ENCODE measurements around the gene C1QTNF9. TPM values are rescaled to one million over a fixed set of nuclear protein-coding genes. Genes with fewer than 3 reads are reported as not detected.
"Not testable (repeated sequence)": the region's sequence is repeated elsewhere in the genome, so short reads cannot be mapped to it uniquely, and the experiment has no call there.

The C1QTNF9 gene
- total and polyA plus RNA-seq, 2 of the 8 experiments (the other 6 are each of a cell fraction or from before 2014, with no cell fraction given), result not detected

GRCh38 chr13:24357756-24358155, 48.4 kb downstream of the C1QTNF9 start:
- Histone ChIP-seq H4K5ac (ENCODE audit: insufficient read length, low read depth, low read length) (no peak overlapping the region), H3K9me3 (ENCODE audit: insufficient read depth in 2 of 2, low read depth in 1 of 2, low read length in 1 of 2) (peaks cover 0 to 11% of the 10 kb centered on the region in 2 experiments; a peak in 2 of 4 replicates), H3K18ac (ENCODE audit: extremely low read depth, low read length) (no peak overlapping the region), H3K4me3 (ENCODE audit: extremely low read depth in 1 of 4, insufficient read depth in 2 of 4, low read depth in 3 of 4, low read length in 4 of 4) (no peak overlapping the region), H2BK20ac (ENCODE audit: low read length) (no peak overlapping the region), H3K4ac (replicated peaks; ENCODE audit: insufficient read length, low read depth, low read length) (no peak overlapping the region), H2BK5ac (ENCODE audit: low read depth, low read length) (no peak overlapping the region), H3K27ac (ENCODE audit: low read depth, low read length) (no peak overlapping the region), H3K23me2 (ENCODE audit: low read depth, low read length) (peaks cover 15% of the 10 kb centered on the region), H3K27me3 (replicated peaks in 1 of 4; ENCODE audit: control insufficient read depth in 3 of 4, extremely low read depth in 1 of 4, insufficient read depth in 3 of 4, low read length in 3 of 4) (peaks cover 0 to 2% (median 0%) of the 10 kb centered on the region in 4 experiments; a peak in 1 of 7 replicates), H4K20me1 (replicated peaks in 1 of 2; ENCODE audit: control insufficient read depth in 1 of 2, insufficient read depth in 2 of 2, low read length in 2 of 2) (peaks cover 0 to 13% of the 10 kb centered on the region in 2 experiments), H4K8ac (ENCODE audit: extremely low read depth, insufficient read depth, low read length) (no peak overlapping the region), H4K91ac (replicated peaks; ENCODE audit: insufficient read length, low read length) (no peak overlapping the region), H2BK120ac (replicated peaks; ENCODE audit: low read depth, low read length) (no peak overlapping the region), H3K56ac (replicated peaks; ENCODE audit: insufficient read length, low read depth, low read length) (no peak overlapping the region), H3K9ac (replicated peaks in 1 of 4; ENCODE audit: extremely low read depth in 1 of 4, low read depth in 3 of 4, low read length in 3 of 4) (no peak overlapping the region), H2BK15ac (ENCODE audit: low read length) (no peak overlapping the region), H2AK5ac (ENCODE audit: low read depth, low read length) (no peak overlapping the region), H3K14ac (ENCODE audit: insufficient read length) (no peak overlapping the region), H3K4me1 (replicated peaks in 1 of 4; ENCODE audit: control insufficient read depth in 3 of 4, insufficient read depth in 4 of 4, low read length in 3 of 4) (no peaks in the 10 kb centered on the region), H3K4me2 (ENCODE audit: insufficient read depth in 1 of 2, low read depth in 2 of 2, low read length in 2 of 2) (no peak overlapping the region), H3K23ac (ENCODE audit: insufficient read length) (no peak overlapping the region), H3K79me1 (ENCODE audit: low read depth, low read length) (no peaks in the 10 kb centered on the region), H2AFZ (ENCODE audit: low read length) (no peak overlapping the region), H2BK12ac (ENCODE audit: low read depth, low read length) (no peak overlapping the region), H3K79me2 (ENCODE audit: control insufficient read depth in 1 of 2, insufficient read depth in 2 of 2, low read length in 2 of 2) (no peaks in the 10 kb centered on the region), H3K36me3 (ENCODE audit: control insufficient read depth in 2 of 4, insufficient read depth in 4 of 4, low read length in 3 of 4) (peaks cover 0 to 7% (median 0%) of the 10 kb centered on the region in 4 experiments; a peak in 1 of 8 replicates)
- DNase-seq (ENCODE audit: low read depth in 1 of 2, low spot score in 2 of 2) (no peak), FAIRE-seq (no peak)
- POLR2A ChIA-PET (ENCODE audit: partially characterized antibody), result no interaction called here
- 91% methylated on average over 11 of the region's 15 CpGs; no CpG with 5 or more reads in 1 of the 2 experiments for WGBS, 2 experiments (ENCODE audit: extremely low coverage in 1 of 2, insufficient coverage in 1 of 2, insufficient read length in 1 of 2, insufficient replicate concordance in 2 of 2, low coverage in 1 of 2, low lambda C conversion rate in 2 of 2, missing lambda C conversion rate in 1 of 2)
- CTCF ChIA-PET (ENCODE audit: partially characterized antibody), result interaction anchor here (0.8 to 2.4 kb wide), 2 partner anchors 16 to 35 kb away, joined by 3 to 8 read pairs; no protein-coding TSS in a partner anchor
- no peak for TF ChIP-seq SIRT6 (IDR thresholded peaks at IDR 0.05; ENCODE audit: low read length)

DNA sequence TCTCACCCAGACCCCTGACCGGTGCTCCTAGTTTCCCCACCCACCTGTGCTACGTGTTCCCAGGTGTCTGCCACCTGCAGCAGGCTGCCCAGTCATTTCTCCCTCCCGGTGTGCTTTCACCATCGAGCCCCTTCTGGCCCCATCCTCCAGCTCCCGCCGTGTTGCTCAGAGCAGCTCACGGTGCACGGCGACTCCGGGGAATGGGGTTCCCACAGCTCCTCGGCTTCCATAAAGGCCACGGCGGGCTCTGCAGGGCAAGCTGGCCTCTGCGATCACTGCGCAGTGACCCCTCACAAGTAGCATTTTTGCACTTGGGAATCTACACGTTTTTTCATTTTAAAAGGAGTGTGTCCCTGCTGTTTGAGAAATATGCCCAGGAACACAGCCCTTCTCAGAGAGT, 49.5 kb downstream of the C1QTNF9 start:
- H3K4me1 ChIP-seq (replicated peaks in 1 of 4; ENCODE audit: control insufficient read depth in 3 of 4, insufficient read depth in 4 of 4, low read length in 3 of 4); H2BK5ac ChIP-seq (ENCODE audit: low read depth, low read length); H2BK15ac ChIP-seq (ENCODE audit: low read length); H3K79me2 ChIP-seq (ENCODE audit: control insufficient read depth in 1 of 2, insufficient read depth in 2 of 2, low read length in 2 of 2); H2AK5ac ChIP-seq (ENCODE audit: low read depth, low read length); H3K23ac ChIP-seq (ENCODE audit: insufficient read length); H4K91ac ChIP-seq (replicated peaks; ENCODE audit: insufficient read length, low read length); H3K79me1 ChIP-seq (ENCODE audit: low read depth, low read length); H3K4me3 ChIP-seq (ENCODE audit: extremely low read depth in 1 of 4, insufficient read depth in 2 of 4, low read depth in 3 of 4, low read length in 4 of 4); POLR2A ChIA-PET (ENCODE audit: partially characterized antibody); H3K36me3 ChIP-seq (ENCODE audit: control insufficient read depth in 2 of 4, insufficient read depth in 4 of 4, low read length in 3 of 4); H4K5ac ChIP-seq (ENCODE audit: insufficient read length, low read depth, low read length); H3K9ac ChIP-seq (replicated peaks in 1 of 4; ENCODE audit: extremely low read depth in 1 of 4, low read depth in 3 of 4, low read length in 3 of 4); DNase-seq (ENCODE audit: low read depth in 1 of 2, low spot score in 2 of 2); H3K27ac ChIP-seq (ENCODE audit: low read depth, low read length); H3K4ac ChIP-seq (replicated peaks; ENCODE audit: insufficient read length, low read depth, low read length); H3K18ac ChIP-seq (ENCODE audit: extremely low read depth, low read length); H2BK12ac ChIP-seq (ENCODE audit: low read depth, low read length); FAIRE-seq; H3K27me3 ChIP-seq (replicated peaks in 1 of 4; ENCODE audit: control insufficient read depth in 3 of 4, extremely low read depth in 1 of 4, insufficient read depth in 3 of 4, low read length in 3 of 4); H2BK120ac ChIP-seq (replicated peaks; ENCODE audit: low read depth, low read length); H2AFZ ChIP-seq (ENCODE audit: low read length); H3K14ac ChIP-seq (ENCODE audit: insufficient read length); H3K4me2 ChIP-seq (ENCODE audit: insufficient read depth in 1 of 2, low read depth in 2 of 2, low read length in 2 of 2); H3K56ac ChIP-seq (replicated peaks; ENCODE audit: insufficient read length, low read depth, low read length); H2BK20ac ChIP-seq (ENCODE audit: low read length); H4K8ac ChIP-seq (ENCODE audit: extremely low read depth, insufficient read depth, low read length): not testable (repeated sequence)
- H3K23me2 ChIP-seq (ENCODE audit: low read depth, low read length), result peaks cover 15% of the 10 kb centered on the region
- H4K20me1 ChIP-seq (replicated peaks in 1 of 2; ENCODE audit: control insufficient read depth in 1 of 2, insufficient read depth in 2 of 2, low read length in 2 of 2), result peaks cover 0 to 13% of the 10 kb centered on the region in 2 experiments
- WGBS, 2 experiments (ENCODE audit: extremely low coverage in 1 of 2, insufficient coverage in 1 of 2, insufficient read length in 1 of 2, insufficient replicate concordance in 2 of 2, low coverage in 1 of 2, low lambda C conversion rate in 2 of 2, missing lambda C conversion rate in 1 of 2), result 89% methylated on average over 16 of the region's 16 CpGs; no CpG with 5 or more reads in 1 of the 2 experiments
- CTCF ChIA-PET (ENCODE audit: partially characterized antibody), result interaction anchor here (1.2 to 2.4 kb wide), 2 partner anchors 11 to 36 kb away, joined by 4 to 8 read pairs; no protein-coding TSS in a partner anchor
- peaks cover 0 to 11% of the 10 kb centered on the region in 2 experiments; a peak in 2 of 4 replicates for H3K9me3 ChIP-seq (ENCODE audit: insufficient read depth in 2 of 2, low read depth in 1 of 2, low read length in 1 of 2)
